HepG2 (cell line): ENCODE measurements around the gene MYO3B. TPM values are rescaled to one million over a fixed set of nuclear protein-coding genes. Genes with fewer than 3 reads are reported as not detected.

Experiments
- ATAC-seq: fragments of 200-7000 bp; cut with Tn5 transposase; 3 replicates; pipeline ENCODE4 v1.9.1; 2020; ENCODE audit warnings: mild to moderate bottlenecking, moderate library complexity
- BruUV-seq: library from RNA; stranded (reverse); fragments of 400-500 nt; replicated peaks from 2 replicates; lab custom pipeline; 2021; lab: Mats Ljungman, UMichigan
- CTCF ChIA-PET: fragments of 300-600 bp; formaldehyde crosslinking; extraction: SDS; loops from one replicate; lab custom pipeline; 2021; ENCODE audit warnings: low total read pairs, inconsistent platforms, low intra/inter-chr PET ratio; lab: Yijun Ruan, JAX
- POLR2A ChIA-PET: fragments of 350-600 bp; sonication (Branson Sonifier 250); formaldehyde crosslinking; loops from one replicate; lab custom pipeline; 2020; ENCODE audit warnings: antibody characterized with exemption, inconsistent platforms; lab: Yijun Ruan, JAX
- DNase-seq: peaks from one replicate; pipeline ENCODE4 v3.0.0-alpha.2; 2015; ENCODE audit warnings: low spot score
- FAIRE-seq: peaks from 3 replicates; lab custom pipeline; 2011; peaks lifted over from hg19 to GRCh38; lab: Jason Lieb, UNC
- H2AFZ ChIP-seq: one replicate; pipeline ENCODE4 v1.6.1; 2011; ENCODE audit warnings: low read length, inconsistent platforms
- H3K27ac ChIP-seq: fragments of 300-600 bp; 3 replicates; pipeline ENCODE4 v1.8.0; 2011; ENCODE audit warnings: mixed run types, mild to moderate bottlenecking, mixed read lengths, low read length, inconsistent platforms; ENCODE audit not compliant: insufficient read depth; ENCODE audit errors: extremely low read length
- H3K27me3 ChIP-seq, 2 experiments: fragments of 200-600 bp in 1 of 2; 2 replicates in 1 of 2; 3 replicates in 1 of 2; pipeline versions ENCODE4 v1.6.0 to v1.8.0; 2011; ENCODE audit warnings: low read length in 2 of 2, mild to moderate bottlenecking in 2 of 2, moderate library complexity in 2 of 2, inconsistent platforms in 1 of 2; ENCODE audit not compliant: insufficient read depth in 2 of 2, control insufficient read depth in 1 of 2
- H3K36me3 ChIP-seq, 2 experiments: fragments of 200-600 bp in 1 of 2; replicated peaks in 1 of 2; 2 replicates in 1 of 2; 3 replicates in 1 of 2; pipeline versions ENCODE4 v1.5.1 to v1.8.0; 2011; ENCODE audit warnings: low read length in 2 of 2, inconsistent platforms in 1 of 2; ENCODE audit not compliant: insufficient read depth in 2 of 2, control insufficient read depth in 1 of 2
- H3K4me1 ChIP-seq: 2 replicates; pipeline ENCODE4 v1.5.1; 2012; ENCODE audit warnings: low read length, inconsistent platforms; ENCODE audit not compliant: insufficient read depth
- H3K4me2 ChIP-seq: 2 replicates; pipeline ENCODE4 v1.6.0; 2011; ENCODE audit warnings: low read depth, low read length, inconsistent platforms
- H3K4me3 ChIP-seq, 3 experiments: fragments of 200-600 bp in 1 of 3; sonication (generic), shearing (Covaris generic) in 1 of 3; replicated peaks in 1 of 3; 2 replicates each; pipeline ENCODE4 v1.5.1; 2011 to 2016; ENCODE audit warnings: low read length in 3 of 3, inconsistent platforms in 2 of 3, low read depth in 2 of 3, mild to moderate bottlenecking in 2 of 3, control low read depth in 1 of 3, mixed read lengths in 1 of 3; ENCODE audit not compliant: insufficient read depth in 1 of 3
- H3K79me2 ChIP-seq: one replicate; pipeline ENCODE4 v1.6.1; 2011; ENCODE audit warnings: low read length, inconsistent platforms; ENCODE audit not compliant: insufficient read depth
- H3K9ac ChIP-seq: 2 replicates; pipeline ENCODE4 v1.6.0; 2011; ENCODE audit warnings: mild to moderate bottlenecking, low read depth, low read length, inconsistent platforms; ENCODE audit not compliant: insufficient read depth
- H3K9me3 ChIP-seq: 2 replicates; pipeline ENCODE4 v1.5.1; 2012; ENCODE audit warnings: mild to moderate bottlenecking, low read length
- H4K20me1 ChIP-seq: 2 replicates; pipeline ENCODE4 v1.6.0; 2011; ENCODE audit warnings: inconsistent platforms, mild to moderate bottlenecking, low read length, moderate library complexity; ENCODE audit not compliant: insufficient read depth
- ARNT2 ChIP-seq: sonication (generic); formaldehyde crosslinking; IDR thresholded peaks from 2 replicates; pipeline ENCODE4 v1.8.0; 2022; ENCODE audit warnings: mild to moderate bottlenecking, low read depth, missing genetic modification reagents, moderate library complexity
- DDIT3 ChIP-seq: sonication (generic); formaldehyde crosslinking; IDR thresholded peaks from 2 replicates; pipeline ENCODE4 v1.4.0; 2020; ENCODE audit warnings: mild to moderate bottlenecking, missing genetic modification reagents
- E2F5 ChIP-seq: sonication (generic); formaldehyde crosslinking; conservative IDR thresholded peaks from 2 replicates; pipeline ENCODE4 v1.4.0; 2020; ENCODE audit warnings: missing genetic modification reagents
- MXD4 ChIP-seq: IDR thresholded peaks from 2 replicates; pipeline ENCODE4 v1.6.1; 2016; ENCODE audit warnings: mild to moderate bottlenecking, missing biosample characterization, missing genetic modification reagents
- SPEN ChIP-seq: sonication (generic); formaldehyde crosslinking; IDR thresholded peaks from 2 replicates; pipeline ENCODE4 v1.5.1; 2020; ENCODE audit warnings: low read depth, mild to moderate bottlenecking, missing genetic modification reagents
- TEAD3 ChIP-seq: optimal IDR thresholded peaks from 2 replicates; pipeline ENCODE3; 2016; ENCODE audit warnings: borderline replicate concordance
- TGIF2 ChIP-seq: IDR thresholded peaks from 2 replicates; pipeline ENCODE4 v1.6.1; 2016; ENCODE audit warnings: control low read depth, missing compliant biosample characterization
- TRIM22 ChIP-seq: fragments of 450-650 bp; IDR thresholded peaks from 2 replicates; pipeline ENCODE4 v1.6.1; 2017
- ZFP36L1 ChIP-seq: sonication (generic); formaldehyde crosslinking; IDR thresholded peaks from 2 replicates; pipeline ENCODE4 v1.8.0; 2022; ENCODE audit warnings: mild to moderate bottlenecking, missing genetic modification reagents, moderate library complexity
- ZMYM4 ChIP-seq: sonication (generic); formaldehyde crosslinking; IDR thresholded peaks from 2 replicates; pipeline ENCODE4 v1.8.1; 2023; ENCODE audit warnings: mild to moderate bottlenecking, missing genetic modification reagents
- ZNF10 ChIP-seq: sonication (generic); formaldehyde crosslinking; IDR thresholded peaks from 2 replicates; pipeline ENCODE4 v1.4.0; 2020; ENCODE audit warnings: mild to moderate bottlenecking, low read depth, missing genetic modification reagents, borderline replicate concordance
- ZNF224 ChIP-seq: sonication (generic); formaldehyde crosslinking; IDR thresholded peaks from 2 replicates; pipeline ENCODE4 v1.5.0; 2020; ENCODE audit warnings: mild to moderate bottlenecking, missing genetic modification reagents
- ZNF547 ChIP-seq: sonication (generic); formaldehyde crosslinking; IDR thresholded peaks from 2 replicates; pipeline ENCODE4 v1.5.1; 2020; ENCODE audit warnings: mild to moderate bottlenecking, missing genetic modification reagents
- ZNF605 ChIP-seq: sonication (generic); formaldehyde crosslinking; IDR thresholded peaks from 2 replicates; pipeline ENCODE4 v1.8.0; 2022; ENCODE audit warnings: mild to moderate bottlenecking, missing genetic modification reagents
- ZNF614 ChIP-seq: IDR thresholded peaks from 2 replicates; pipeline ENCODE4 v1.6.1; 2018; ENCODE audit warnings: missing biosample characterization, missing genetic modification reagents, inconsistent platforms, borderline replicate concordance
- ZNF644 ChIP-seq: IDR thresholded peaks from 2 replicates; pipeline ENCODE4 v1.6.1; 2016; ENCODE audit warnings: low read depth
- ZSCAN29 ChIP-seq: sonication (generic); formaldehyde crosslinking; conservative IDR thresholded peaks from 2 replicates; pipeline ENCODE4 v1.4.0; 2020; ENCODE audit warnings: mild to moderate bottlenecking, missing genetic modification reagents
- WGBS: methylation state at CpG from one replicate; pipeline ENCODE4 v1.1.6; 2017; ENCODE audit warnings: low lambda C conversion rate; 5-methylcytosine and 5-hydroxymethylcytosine counted together
- in situ Hi-C: cut with HindIII; loops from 2 replicates; pipeline ENCODE4 v1.10.0; 2017; ENCODE audit warnings: low pct_unique_long_range_greater_than_20kb; ENCODE audit not compliant: extremely low pct_ligation_motif_present
- intact Hi-C: fragments of 100-400 bp; cut with micrococcal nuclease; formaldehyde crosslinking; loops from one replicate; pipeline ENCODE4 v1.10.0; 2022; ENCODE audit not compliant: unreplicated experiment
- polyA plus RNA-seq, 8 experiments: library from polyadenylated mRNA; depleted of rRNA in 3 of 8; stranded (reverse) in 7 of 8; unstranded in 1 of 8; fragments of >200 nt; fragmentation: Illumina TruSeq in 4 of 8; extraction: Trizol in 4 of 8; gene quantifications; 2 replicates each; pipeline versions ENCODE4 v1.2.1 to v1.2.3, GENCODE V29; 2011 to 2016; ENCODE audit warnings: low read depth in 4 of 8, missing spikeins in 1 of 8, mixed read lengths in 1 of 8; ENCODE audit not compliant: insufficient read depth in 1 of 8
- total RNA-seq, 5 experiments: library from RNA; depleted of rRNA; stranded (reverse); fragments of >200 nt; fragmentation: Illumina TruSeq; extraction: Trizol; gene quantifications; 2 replicates each; pipeline ENCODE4 v1.2.3, GENCODE V29; 2016; ENCODE audit warnings: low read depth in 1 of 5

Gene MYO3B
- total and polyA plus RNA-seq, 2 of the 13 experiments (the other 11 are each of a cell fraction or from before 2014, with no cell fraction given): 0.01 TPM; not detected in 1

- BruUV-seq: no TSS peak
- H3K4me1 ChIP-seq: no peaks in the 10 kb centered on the region
- DNase-seq (no peak), FAIRE-seq (no peak), ATAC-seq (no peak)
- 22% methylated on average over 1 of the region's 1 CpG for WGBS
- in situ Hi-C loops (no loop called here), intact Hi-C loops (no loop called here)
- CTCF ChIA-PET: no interaction called here
- H3K79me2 ChIP-seq: no peaks in the 10 kb centered on the region
- no peak overlapping the region for H3K27ac ChIP-seq
- no peak for TF ChIP-seq ZFP36L1 (CRISPR knock-in tag)
- TF ChIP-seq ARNT2 (CRISPR knock-in tag): no peak
- H4K20me1 ChIP-seq: no peaks in the 10 kb centered on the region
- no peak overlapping the region for H3K4me2 ChIP-seq
- H3K9ac ChIP-seq: no peak overlapping the region
- H2AFZ ChIP-seq: no peak overlapping the region
- H3K27me3 ChIP-seq: peaks cover 0 to 8% of the 10 kb centered on the region in 2 experiments; a peak in 1 of 5 replicates
- POLR2A ChIA-PET: no interaction called here
- no peak overlapping the region for H3K4me3 ChIP-seq
- H3K9me3 ChIP-seq: no peaks in the 10 kb centered on the region
- no peaks in the 10 kb centered on the region for H3K36me3 ChIP-seq
Observed at GRCh38 chr2:170247882-170248393, 70.0 kb downstream of the MYO3B start.

GRCh38 chr2:170248574-170249393 lies 70.8 kb downstream of the MYO3B start:
- ATAC-seq: no peak
- H3K27ac ChIP-seq: no peak overlapping the region
- FAIRE-seq: no peak
- H2AFZ ChIP-seq: no peak overlapping the region
- no peak overlapping the region for H3K9ac ChIP-seq
- BruUV-seq: no TSS peak
- peaks cover 0 to 8% of the 10 kb centered on the region in 2 experiments; a peak in 1 of 5 replicates for H3K27me3 ChIP-seq
- WGBS: 3% methylated on average over 4 of the region's 4 CpGs
- in situ Hi-C loops: no loop called here
- no peak overlapping the region for H3K4me3 ChIP-seq
- CTCF ChIA-PET: no interaction called here
- no peaks in the 10 kb centered on the region for H3K4me1 ChIP-seq
- no peak for DNase-seq
- no peaks in the 10 kb centered on the region for H3K9me3 ChIP-seq
- H3K4me2 ChIP-seq: no peak overlapping the region
- no peaks in the 10 kb centered on the region for H4K20me1 ChIP-seq
- no peaks in the 10 kb centered on the region for H3K79me2 ChIP-seq
- H3K36me3 ChIP-seq: no peaks in the 10 kb centered on the region
- POLR2A ChIA-PET: no interaction called here
- intact Hi-C loops: no loop called here
- TF ChIP-seq ZNF10 (no peak), ZNF224 (CRISPR knock-in tag) (no peak), ZSCAN29 (CRISPR knock-in tag) (no peak), TRIM22 (no peak), E2F5 (CRISPR knock-in tag) (no peak), ZNF547 (CRISPR knock-in tag) (no peak), SPEN (no peak), DDIT3 (CRISPR knock-in tag) (no peak), ZNF614 (no peak), MXD4 (CRISPR knock-in tag) (no peak), TEAD3 (no peak), TGIF2 (CRISPR knock-in tag) (no peak), ZNF605 (CRISPR knock-in tag) (no peak), ZMYM4 (CRISPR knock-in tag) (no peak), ZNF644 (CRISPR knock-in tag) (no peak)
